ENCODE measurements around the gene GJA3. TPM values are rescaled to one million over a fixed set of nuclear protein-coding genes. Genes with fewer than 3 reads are reported as not detected.

GJA3 gene
- total RNA-seq, 1 experiment from 2014 or later: 0.92 TPM

DNA sequence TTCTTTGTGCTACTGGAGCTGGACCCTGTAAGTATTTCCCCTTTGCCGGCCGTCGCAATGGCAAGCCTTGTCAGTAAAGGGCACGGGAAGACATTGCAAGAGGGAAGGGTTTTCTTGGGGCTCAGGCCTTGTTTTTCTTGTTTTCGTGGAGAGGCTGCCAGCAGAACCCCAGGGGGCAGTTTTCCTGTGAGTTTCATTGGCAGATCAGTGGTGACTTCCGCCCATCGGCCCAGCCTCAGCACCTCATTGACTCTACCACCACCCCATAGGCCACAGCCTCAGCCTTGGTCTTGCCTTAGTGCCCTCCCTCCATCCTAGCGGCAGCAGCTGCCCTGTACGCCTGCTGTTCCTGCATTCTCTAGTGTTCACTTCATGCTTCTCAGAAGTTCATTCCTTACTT, 61.5 kb downstream of the GJA3 start:
- Histone ChIP-seq H3K27ac (ENCODE audit: insufficient read length, low read depth, low read length) (no peak overlapping the region), H3K9ac (ENCODE audit: extremely low read depth, insufficient read length, low read length) (no peak overlapping the region), H2AK5ac (ENCODE audit: insufficient read length, low read length) (no peak overlapping the region), H3K9me3 (ENCODE audit: control insufficient read depth, low read depth, low read length) (no peaks in the 10 kb centered on the region), H3K4ac (ENCODE audit: low read depth, low read length) (no peak overlapping the region), H4K91ac (ENCODE audit: insufficient read length, low read depth, low read length) (no peak overlapping the region), H2BK15ac (ENCODE audit: low read depth, low read length) (no peak overlapping the region), H2BK12ac (ENCODE audit: insufficient read length, low read depth, low read length) (no peak overlapping the region), H3K4me1 (ENCODE audit: insufficient read depth, low read length) (peaks cover 3% of the 10 kb centered on the region; the same call in 1 of the 2 replicates), H3K18ac (ENCODE audit: insufficient read length, low read depth, low read length) (no peak overlapping the region), H3T11ph (ENCODE audit: low read length) (no peak overlapping the region), H3K56ac (ENCODE audit: insufficient read length, low read depth, low read length) (no peak overlapping the region), H3K79me1 (ENCODE audit: insufficient read depth, low read depth, low read length, poor library complexity, severe bottlenecking) (no peaks in the 10 kb centered on the region), H3K23me2 (ENCODE audit: insufficient read length, low read depth, low read length, poor library complexity, severe bottlenecking) (no peaks in the 10 kb centered on the region), H4K5ac (ENCODE audit: insufficient read length, low read depth, low read length) (no peak overlapping the region), H2BK120ac (ENCODE audit: low read depth, low read length, poor library complexity, severe bottlenecking) (no peak overlapping the region), H4K20me1 (ENCODE audit: control insufficient read depth, insufficient read depth, insufficient read length) (no peaks in the 10 kb centered on the region), H3K23ac (ENCODE audit: insufficient read length, low read depth, low read length) (no peak overlapping the region), H2AFZ (ENCODE audit: low read length) (peak overlapping the region; percentile 60), H3K27me3 (ENCODE audit: insufficient read depth, low read length) (no peaks in the 10 kb centered on the region), H3K4me2 (ENCODE audit: insufficient read depth, insufficient read length, low read length) (no peak overlapping the region), H3K14ac (ENCODE audit: insufficient read depth, low read length) (no peak overlapping the region), H3K79me2 (ENCODE audit: insufficient read depth, low read length) (no peaks in the 10 kb centered on the region), H2BK20ac (ENCODE audit: low read depth, low read length, poor library complexity, severe bottlenecking) (no peak overlapping the region), H2BK5ac (ENCODE audit: insufficient read length, low read length) (no peak overlapping the region), H4K8ac (replicated peaks; ENCODE audit: insufficient read length, low read depth, low read length) (no peak overlapping the region)
- Mint-ChIP-seq H3K9me3 (no peaks in the 10 kb centered on the region), H3K4me1 (peaks cover 8 to 24% of the 10 kb centered on the region in 2 experiments), H3K36me3 (ENCODE audit: insufficient read depth in 1 of 3, low read depth in 3 of 3) (no peaks in the 10 kb centered on the region), H3K4me3 (no peak overlapping the region), H3K27me3 (ENCODE audit: low read depth) (peaks cover 12% of the 10 kb centered on the region), H3K27ac (no peak overlapping the region)
- no peak for TF ChIP-seq CTCF (conservative IDR thresholded peaks at IDR 0.05)
- WGBS (ENCODE audit: extremely low coverage, insufficient read length, low lambda C conversion rate): no CpG with 5 or more reads among the region's 9 CpGs
- peak; percentile 91 for DNase-seq
